HG02973 (cell line): ENCODE results near the gene PRKD1.

Experiments used
- ATAC-seq: cut with Tn5 transposase; IDR thresholded peaks from one replicate; pipeline ENCODE4 v1.9.1; 2021; ENCODE audit warnings: moderate library complexity; ENCODE audit not compliant: unreplicated experiment

The PRKD1 gene

DNA sequence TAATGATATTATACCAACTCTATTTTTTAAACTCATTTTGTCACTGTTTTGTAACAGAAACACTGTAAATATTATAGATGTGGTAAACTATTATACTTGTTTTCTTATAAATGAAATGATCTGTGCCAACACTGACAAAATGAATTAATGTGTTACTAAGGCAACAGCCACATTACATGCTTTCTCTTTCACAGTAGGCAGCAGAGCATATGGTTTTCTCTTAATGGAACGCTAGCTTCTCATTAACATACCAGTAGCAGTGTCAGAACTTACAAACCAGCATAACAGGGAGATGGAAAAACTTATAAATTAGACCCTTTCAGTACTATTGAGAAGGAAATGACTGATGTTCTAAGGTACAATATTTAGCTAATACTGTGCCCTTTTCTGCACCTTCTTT lies 398.8 kb downstream of the PRKD1 start:
- no peak for ATAC-seq

DNA sequence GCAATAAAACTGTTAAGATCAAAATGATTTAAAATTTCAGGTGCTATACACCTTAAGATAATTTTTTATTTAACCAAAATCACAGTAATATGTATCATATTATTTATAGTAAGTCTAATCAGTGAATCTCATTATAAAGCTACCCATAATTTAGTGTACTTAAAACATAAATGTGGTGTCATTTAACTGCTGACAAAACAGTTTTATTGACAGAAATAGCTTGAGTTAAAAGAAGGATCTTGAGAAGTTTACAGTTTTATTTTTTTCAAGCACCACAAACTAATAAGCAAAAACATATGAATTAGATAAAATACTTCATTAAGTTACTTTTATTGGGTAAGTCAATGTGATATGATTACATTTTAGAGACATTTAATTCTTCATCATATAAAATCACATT lies 400.4 kb downstream of the PRKD1 start:
- ATAC-seq = no peak
